MCF 10A (cell line): ENCODE results near the gene TMPRSS9. TPM values are rescaled to one million over a fixed set of nuclear protein-coding genes. Genes with fewer than 3 reads are reported as not detected.

Source experiments
- BruUV-seq: library from RNA; stranded (reverse); fragments of 400-500 nt; replicated peaks from 2 replicates; lab custom pipeline; 2021; lab: Mats Ljungman, UMichigan
- CTCF ChIA-PET: fragments of 300-600 bp; sonication (Branson Sonifier 250); formaldehyde crosslinking; extraction: SDS; loops from one replicate; lab custom pipeline; 2021; ENCODE audit warnings: antibody characterized with exemption, inconsistent platforms; lab: Yijun Ruan, JAX
- POLR2A ChIA-PET: fragments of 300-600, 350-650 bp; sonication (Branson Sonifier 250); formaldehyde crosslinking; extraction: SDS; loops from one replicate; lab custom pipeline; 2020; ENCODE audit warnings: antibody characterized with exemption, inconsistent platforms; lab: Yijun Ruan, JAX
- DNase-seq: peaks from one replicate; pipeline ENCODE4 v3.0.0-alpha.2; 2018; ENCODE audit not compliant: unreplicated experiment
- H3K27ac Mint-ChIP-seq: one replicate; pipeline ENCODE4 v1.8.0; 2022; ENCODE audit warnings: mild to moderate bottlenecking, low read depth, mixed read lengths; ENCODE audit not compliant: unreplicated experiment
- H3K27me3 Mint-ChIP-seq: one replicate; pipeline ENCODE4 v1.8.0; 2022; ENCODE audit warnings: mixed read lengths; ENCODE audit not compliant: insufficient read depth, unreplicated experiment
- H3K36me3 Mint-ChIP-seq: one replicate; pipeline ENCODE4 v1.8.0; 2022; ENCODE audit warnings: mild to moderate bottlenecking, moderate library complexity, mixed read lengths; ENCODE audit not compliant: insufficient read depth, unreplicated experiment
- H3K4me1 Mint-ChIP-seq: one replicate; pipeline ENCODE4 v1.8.0; 2022; ENCODE audit warnings: mixed read lengths; ENCODE audit not compliant: insufficient read depth, unreplicated experiment
- H3K4me3 Mint-ChIP-seq: one replicate; pipeline ENCODE4 v1.8.0; 2022; ENCODE audit warnings: mild to moderate bottlenecking, moderate library complexity, mixed read lengths; ENCODE audit not compliant: unreplicated experiment
- H3K9me3 Mint-ChIP-seq: one replicate; pipeline ENCODE4 v1.8.0; 2022; ENCODE audit warnings: mixed read lengths; ENCODE audit not compliant: unreplicated experiment
- CTCF ChIP-seq: fragments of 200-600 bp; IDR thresholded peaks from one replicate; pipeline ENCODE4 v1.8.0; 2022; ENCODE audit warnings: antibody characterized with exemption, mild to moderate bottlenecking; ENCODE audit not compliant: unreplicated experiment
- intact Hi-C: fragments of 100-400 bp; cut with micrococcal nuclease; formaldehyde crosslinking; loops from 2 replicates; pipeline ENCODE4 v1.14.1; 2022
- total RNA-seq: library from RNA; stranded (reverse); gene quantifications from 2 replicates; pipeline ENCODE4 v1.2.3, GENCODE V29; 2022

The TMPRSS9 gene
- total RNA-seq, 1 experiment from 2014 or later, result not detected

GRCh38 chr19:2361246-2362045 lies 1.4 kb downstream of the TMPRSS9 start:
- Mint-ChIP-seq H3K27ac (no peak overlapping the region), H3K4me3 (no peak overlapping the region), H3K4me1 (no peaks in the 10 kb centered on the region), H3K27me3 (peaks cover 23% of the 10 kb centered on the region), H3K36me3 (no peaks in the 10 kb centered on the region), H3K9me3 (no peaks in the 10 kb centered on the region)
- DNase-seq, result no peak
- no peak for TF ChIP-seq CTCF
- no TSS peak for BruUV-seq
- POLR2A ChIA-PET, result no interaction called here
- CTCF ChIA-PET, result no interaction called here
- intact Hi-C loops, result no loop called here

- Mint-ChIP-seq H3K4me1 (no peaks in the 10 kb centered on the region), H3K27me3 (peaks cover 23% of the 10 kb centered on the region), H3K4me3 (no peak overlapping the region), H3K27ac (no peak overlapping the region), H3K9me3 (no peaks in the 10 kb centered on the region), H3K36me3 (no peaks in the 10 kb centered on the region)
- ChIA-PET CTCF (no interaction called here), POLR2A (no interaction called here)
- intact Hi-C loops, result no loop called here
- BruUV-seq, result no TSS peak
- TF ChIP-seq CTCF, result no peak
- DNase-seq, result no peak
These were observed 2.2 kb downstream of the TMPRSS9 start for GRCh38 chr19:2362046-2362969.

- POLR2A ChIA-PET, result no interaction called here
- intact Hi-C loops, result no loop called here
- BruUV-seq, result no TSS peak
These were observed 2.9 kb downstream of the TMPRSS9 start for GRCh38 chr19:2362970-2363300.

More at GRCh38 chr19:2362970-2363300, 2.9 kb downstream of the TMPRSS9 start:
- CTCF ChIA-PET, result interaction anchor here (0.6 kb wide), 1 partner anchor 22 kb away, joined by 3 read pairs; no protein-coding TSS in a partner anchor
- no peaks in the 10 kb centered on the region for H3K9me3 Mint-ChIP-seq
- H3K36me3 Mint-ChIP-seq, result no peaks in the 10 kb centered on the region
- DNase-seq, result no peak
- H3K4me1 Mint-ChIP-seq, result no peaks in the 10 kb centered on the region
- peaks cover 23% of the 10 kb centered on the region for H3K27me3 Mint-ChIP-seq
- TF ChIP-seq CTCF, result no peak
- no peak overlapping the region for H3K4me3 Mint-ChIP-seq
- no peak overlapping the region for H3K27ac Mint-ChIP-seq
